Thyroid gland (tissue), 4 donors: Measurements from ENCODE around the gene MAPK8IP3.

Experiments used
- CTCF ChIP-seq, 6 experiments: fragments of 200-600 bp in 3 of 6; fragments of 450-650 bp in 3 of 6; sonication (generic) in 3 of 6; IDR thresholded peaks; one replicate each; pipeline ENCODE4 v1.5.1; 2016 to 2019; ENCODE audit warnings: antibody characterized with exemption in 6 of 6, mild to moderate bottlenecking in 2 of 6, inconsistent platforms in 1 of 6, moderate library complexity in 1 of 6
- POLR2A ChIP-seq, 2 donors: fragments of 450-650 bp; IDR thresholded peaks; one replicate each; pipeline ENCODE4 v1.6.1; 2017; ENCODE audit warnings: antibody characterized with exemption in 2 of 2, mild to moderate bottlenecking in 2 of 2, moderate library complexity in 1 of 2

- TF ChIP-seq CTCF (IDR thresholded peaks at IDR 0.05) (no peak), POLR2A (IDR thresholded peaks at IDR 0.05) (no peak)
Measured at GRCh38 chr16:1746693-1747195, 40.7 kb downstream of the MAPK8IP3 start.
